Measurements from ENCODE around the gene GP9. TPM values are rescaled to one million over a fixed set of nuclear protein-coding genes. Genes with fewer than 3 reads are reported as not detected.

The GP9 gene
- total and polyA plus RNA-seq, 9 of the 15 experiments (the other 6 are each of a cell fraction or from before 2014, with no cell fraction given), result not detected

DNA sequence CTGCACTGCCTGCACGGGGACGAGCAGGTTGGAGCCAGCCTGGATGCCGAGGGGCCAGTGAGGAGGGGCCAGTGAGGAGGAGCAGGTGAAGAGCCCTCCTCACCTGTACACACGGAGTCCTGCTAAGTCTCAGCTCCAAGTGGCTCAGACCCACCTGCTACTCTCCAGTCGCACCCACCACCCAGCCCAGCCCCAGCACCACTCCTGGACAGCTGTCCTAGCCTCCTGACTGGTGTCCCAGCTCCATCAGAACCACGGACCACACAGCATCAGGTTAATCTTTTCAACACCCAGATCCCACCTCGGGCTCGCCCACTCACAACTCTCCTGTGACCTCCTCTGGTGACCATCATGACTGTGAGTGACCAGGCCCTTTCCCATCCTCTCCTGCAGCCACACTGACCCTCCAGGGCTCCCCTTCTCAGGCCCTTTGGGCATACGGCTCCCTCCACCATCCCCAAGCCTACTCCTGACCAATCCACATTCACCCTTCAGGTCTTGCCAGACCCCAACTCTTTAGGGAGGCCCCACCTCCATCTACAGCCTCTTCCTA is 45.7 kb upstream of the GP9 start (continued):
- TF ChIP-seq, protein P1, sequence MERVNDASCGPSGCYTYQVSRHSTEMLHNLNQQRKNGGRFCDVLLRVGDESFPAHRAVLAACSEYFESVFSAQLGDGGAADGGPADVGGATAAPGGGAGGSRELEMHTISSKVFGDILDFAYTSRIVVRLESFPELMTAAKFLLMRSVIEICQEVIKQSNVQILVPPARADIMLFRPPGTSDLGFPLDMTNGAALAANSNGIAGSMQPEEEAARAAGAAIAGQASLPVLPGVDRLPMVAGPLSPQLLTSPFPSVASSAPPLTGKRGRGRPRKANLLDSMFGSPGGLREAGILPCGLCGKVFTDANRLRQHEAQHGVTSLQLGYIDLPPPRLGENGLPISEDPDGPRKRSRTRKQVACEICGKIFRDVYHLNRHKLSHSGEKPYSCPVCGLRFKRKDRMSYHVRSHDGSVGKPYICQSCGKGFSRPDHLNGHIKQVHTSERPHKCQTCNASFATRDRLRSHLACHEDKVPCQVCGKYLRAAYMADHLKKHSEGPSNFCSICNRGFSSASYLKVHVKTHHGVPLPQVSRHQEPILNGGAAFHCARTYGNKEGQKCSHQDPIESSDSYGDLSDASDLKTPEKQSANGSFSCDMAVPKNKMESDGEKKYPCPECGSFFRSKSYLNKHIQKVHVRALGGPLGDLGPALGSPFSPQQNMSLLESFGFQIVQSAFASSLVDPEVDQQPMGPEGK (CRISPR knock-in tag; IDR thresholded peaks at IDR 0.05; ENCODE audit: borderline replicate concordance), result no peak
- TF ChIP-seq ZNF224 (CRISPR knock-in tag; IDR thresholded peaks at IDR 0.05) (no peak), EP400 (IDR thresholded peaks at IDR 0.05) (no peak)
- TF ChIP-seq, protein P2, sequence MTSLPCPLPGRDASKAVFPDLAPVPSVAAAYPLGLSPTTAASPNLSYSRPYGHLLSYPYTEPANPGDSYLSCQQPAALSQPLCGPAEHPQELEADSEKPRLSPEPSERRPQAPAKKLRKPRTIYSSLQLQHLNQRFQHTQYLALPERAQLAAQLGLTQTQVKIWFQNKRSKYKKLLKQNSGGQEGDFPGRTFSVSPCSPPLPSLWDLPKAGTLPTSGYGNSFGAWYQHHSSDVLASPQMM (CRISPR knock-in tag; IDR thresholded peaks at IDR 0.05), result no peak

DNA sequence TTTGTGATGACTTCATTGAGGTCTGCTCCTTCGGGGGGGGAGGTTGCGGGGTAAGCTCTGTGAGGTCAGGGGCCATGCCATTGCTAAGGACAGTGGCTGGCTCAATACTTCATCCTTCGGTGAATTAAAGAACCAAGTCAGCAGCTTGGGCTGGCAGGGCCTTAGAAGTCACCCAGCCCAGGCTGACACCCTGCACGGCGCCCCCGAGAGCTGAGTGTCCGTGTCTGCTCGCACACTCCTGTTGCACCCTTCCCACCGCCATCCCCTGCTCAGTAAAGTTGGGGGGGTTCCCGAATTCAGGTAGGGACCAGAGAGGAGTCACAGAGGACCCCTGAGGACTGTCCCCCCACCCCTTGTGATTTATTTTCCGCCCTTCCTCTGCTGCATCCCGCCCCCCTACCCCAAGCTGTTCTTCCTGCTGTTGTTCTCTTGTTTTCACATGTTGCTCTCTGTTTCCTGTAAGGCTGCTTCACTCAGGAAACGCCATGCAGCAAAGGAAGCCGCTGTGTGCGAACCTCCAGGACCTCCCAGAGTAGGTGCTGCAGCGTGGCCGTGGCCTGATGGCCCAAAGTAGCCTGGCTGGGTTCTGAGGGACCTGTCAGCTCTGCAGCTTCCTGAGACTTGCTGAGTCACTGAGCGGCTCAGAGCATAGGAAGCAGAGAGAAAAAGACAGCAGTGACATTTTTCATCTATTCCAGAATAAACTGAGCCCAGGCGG is 45.0 kb upstream of the GP9 start:
- Histone ChIP-seq H3K4me1 (replicated peaks in 1 of 2; ENCODE audit: control insufficient read depth in 2 of 2, insufficient read depth in 2 of 2, low read length in 2 of 2) (peaks cover 24 to 36% of the 10 kb centered on the region in 2 experiments), H3K27me3 (ENCODE audit: control insufficient read depth in 2 of 2, insufficient read depth in 2 of 2, low read length in 2 of 2) (no peaks in the 10 kb centered on the region), H3K4me3 (no peak overlapping the region), H3K27ac (ENCODE audit: extremely low read depth, low read depth, low read length) (peak overlapping the region; percentile 62), H3K79me2 (ENCODE audit: control insufficient read depth, insufficient read depth, low read length) (no peaks in the 10 kb centered on the region), H3K9ac (ENCODE audit: insufficient read depth in 1 of 2, low read depth in 2 of 2, low read length in 2 of 2) (peak overlapping the region; percentile 35 to 80; a peak in 3 of 4 replicates), H2AFZ (ENCODE audit: low read depth, low read length) (peak overlapping the region; percentile 76), H3K9me3 (replicated peaks; ENCODE audit: control insufficient read depth, insufficient read depth, low read depth, low read length) (no peaks in the 10 kb centered on the region), H3K4me2 (ENCODE audit: insufficient read depth, low read length) (peak overlapping the region; percentile 37; the same call in 1 of the 2 replicates), H3K9me1 (ENCODE audit: control insufficient read depth, insufficient read depth, low read length) (peaks cover 3% of the 10 kb centered on the region), H3K36me3 (ENCODE audit: control insufficient read depth, insufficient read depth, low read length) (no peaks in the 10 kb centered on the region), H4K20me1 (replicated peaks; ENCODE audit: control insufficient read depth, insufficient read depth, low read length) (0 out of 2 replicates have a peak, but pooled peaks cover 10% of the 10 kb centered on the region)
- 33% methylated on average over 12 of the region's 19 CpGs for WGBS (ENCODE audit: insufficient coverage, low coverage, missing lambda C conversion rate)
- intact Hi-C loops (cut with micrococcal nuclease), result loop anchor here (2.0 to 5.0 kb wide), 2 partner anchors 39 to 138 kb away; partner anchors contain the start of gene ACAD9
- in situ Hi-C loops (cut with MboI), result no loop called here
- ChIA-PET CTCF (ENCODE audit: low intra/inter-chr PET ratio) (interaction anchor here (0.5 kb wide), 1 partner anchor 43 kb away, joined by 4 read pairs; no protein-coding TSS in a partner anchor), POLR2A (interaction anchor here (0.6 to 2.8 kb wide), 3 partner anchors 11 to 768 kb away, joined by 3 to 22 read pairs (median 6); partner anchors contain the start of gene CFAP92)
- ATAC-seq (peak; percentile 67), DNase-seq (ENCODE audit: extremely low read depth in 1 of 4, low spot score in 3 of 4) (peak; percentile 49 to 69 (median 54)), FAIRE-seq (peak; percentile 59)
- no TSS peak for BruUV-seq (replicated peaks)
- TF ChIP-seq KLF16 (IDR thresholded peaks at IDR 0.05) (no peak), ELF4 (CRISPR knock-in tag; IDR thresholded peaks at IDR 0.05) (no peak), C11orf30 (IDR thresholded peaks at IDR 0.05; ENCODE audit: low read depth) (peak; percentile 88), DNMT1 (IDR thresholded peaks at IDR 0.05) (no peak), RB1 (IDR thresholded peaks at IDR 0.05; ENCODE audit: low read depth) (no peak), NFE2 (IDR thresholded peaks at IDR 0.05; ENCODE audit: low read depth) (peak; percentile 95), MAFG (tag; conservative IDR thresholded peaks at IDR 0.05) (peak; percentile 85), HNRNPLL (IDR thresholded peaks at IDR 0.05; ENCODE audit: low read depth, low read length, poor library complexity, severe bottlenecking) (no peak), ETV1 (tag; conservative IDR thresholded peaks at IDR 0.05; ENCODE audit: low read depth) (no peak), LARP7 (IDR thresholded peaks at IDR 0.05) (no peak), MAFK (IDR thresholded peaks at IDR 0.05; ENCODE audit: low read length) (peak; percentile 68; the same call in 1 of the 2 replicates), SMAD1 (IDR thresholded peaks at IDR 0.05; ENCODE audit: low read depth, low read length, partially characterized antibody) (no peak), ZNF12 (CRISPR knock-in tag; IDR thresholded peaks at IDR 0.05) (no peak)
- TF ChIP-seq, protein P3, sequence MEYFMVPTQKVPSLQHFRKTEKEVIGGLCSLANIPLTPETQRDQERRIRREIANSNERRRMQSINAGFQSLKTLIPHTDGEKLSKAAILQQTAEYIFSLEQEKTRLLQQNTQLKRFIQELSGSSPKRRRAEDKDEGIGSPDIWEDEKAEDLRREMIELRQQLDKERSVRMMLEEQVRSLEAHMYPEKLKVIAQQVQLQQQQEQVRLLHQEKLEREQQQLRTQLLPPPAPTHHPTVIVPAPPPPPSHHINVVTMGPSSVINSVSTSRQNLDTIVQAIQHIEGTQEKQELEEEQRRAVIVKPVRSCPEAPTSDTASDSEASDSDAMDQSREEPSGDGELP (CRISPR knock-in tag; IDR thresholded peaks at IDR 0.05; ENCODE audit: borderline replicate concordance), result peak; percentile 14; the same call in 1 of the 2 replicates
